Hematopoietic multipotent progenitor cell treated with erythropoietin and hydrocortisone succinate and interleukin-3 and kit ligand, for 15 days (in vitro differentiated cells): Measurements from ENCODE around the gene GSTM2.

Experiments used
- DNase-seq: peaks from one replicate; pipeline ENCODE4 v3.0.0-alpha.2; 2015; ENCODE audit warnings: low spot score

GSTM2 gene

GRCh38 chr1:109629372-109630030 lies 38.4 kb upstream of the GSTM2 start:
- no peak for DNase-seq

- peak; percentile 27 for DNase-seq
Observed at GRCh38 chr1:109630081-109630897, 37.6 kb upstream of the GSTM2 start.

DNA sequence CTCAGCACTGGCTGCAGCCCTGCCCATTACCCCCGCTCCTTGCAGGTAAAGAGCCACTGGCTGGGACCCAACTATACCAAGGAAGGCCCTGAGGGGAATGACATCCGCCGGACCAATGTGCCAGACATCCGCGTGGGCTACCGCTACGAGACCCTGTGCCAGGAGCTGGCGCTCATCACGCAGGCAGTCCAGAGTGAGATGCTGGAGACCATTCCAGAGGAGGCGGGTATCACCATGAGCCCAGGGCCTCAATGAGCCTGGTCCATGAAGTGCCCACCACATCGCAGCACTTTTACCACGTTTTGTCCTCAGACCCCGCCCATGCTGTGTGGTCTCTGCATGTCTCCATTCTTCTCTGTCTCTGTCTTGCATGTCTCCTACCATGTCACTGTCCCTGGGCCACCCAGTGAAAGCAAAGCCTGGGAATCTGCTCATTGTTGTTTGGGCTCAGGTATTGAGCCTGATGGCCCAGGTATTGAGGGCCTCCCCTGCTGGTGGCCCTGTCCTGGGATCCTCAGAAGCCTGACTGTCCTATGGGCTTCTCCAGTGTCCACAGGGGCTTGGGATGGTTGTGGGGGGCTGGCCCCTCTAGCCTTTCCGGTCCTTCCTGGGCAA lies 36.9 kb upstream of the GSTM2 start:
- DNase-seq, result no peak

DNA sequence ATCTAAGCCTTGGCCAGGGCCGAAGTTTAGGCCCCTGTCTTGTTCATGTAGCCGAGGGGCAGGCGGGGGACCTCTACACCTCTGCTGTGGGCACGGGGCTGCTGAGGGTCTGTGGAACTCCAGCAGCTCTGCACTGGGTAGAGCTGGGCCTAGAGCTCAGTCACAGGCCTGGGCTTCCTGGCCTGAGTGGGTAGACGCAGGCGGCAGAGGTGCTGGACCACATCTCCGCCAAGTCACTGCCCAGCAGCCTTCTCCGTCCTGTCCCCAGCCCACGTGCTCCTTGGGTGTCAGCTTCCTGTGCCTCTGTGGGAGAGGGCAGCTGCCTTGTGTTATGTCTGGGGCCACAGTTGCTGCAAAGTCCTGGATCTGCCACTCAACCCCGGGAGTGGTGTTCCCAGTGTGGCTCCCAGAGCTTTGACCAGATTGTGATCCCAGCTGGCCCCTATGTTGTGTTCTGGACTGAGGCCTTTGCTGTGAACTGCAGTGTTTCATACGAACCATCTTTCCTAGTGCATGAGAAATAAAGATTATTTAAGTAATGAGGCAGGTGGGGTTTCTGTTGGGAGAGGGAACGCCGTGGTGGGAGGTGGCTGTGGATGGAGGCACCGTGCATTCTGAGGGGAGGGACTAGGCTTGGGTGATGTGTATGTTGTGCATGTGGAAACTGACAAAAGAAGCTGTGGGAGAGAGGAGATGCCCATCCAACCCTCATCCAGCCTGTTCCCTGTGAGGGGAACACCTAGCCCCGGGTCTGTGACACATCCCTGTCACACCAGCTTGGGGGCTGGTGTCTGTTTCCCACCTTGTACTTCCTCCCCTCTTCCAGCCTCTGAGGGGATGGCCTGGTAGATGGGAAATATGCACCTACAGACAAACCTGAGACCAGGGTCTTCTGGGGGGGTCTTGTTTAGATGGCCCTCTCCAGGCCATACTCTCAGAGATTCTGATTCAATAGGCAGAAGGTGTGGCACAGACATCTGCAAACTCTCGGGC lies 36.0 kb upstream of the GSTM2 start:
- no peak for DNase-seq

DNA sequence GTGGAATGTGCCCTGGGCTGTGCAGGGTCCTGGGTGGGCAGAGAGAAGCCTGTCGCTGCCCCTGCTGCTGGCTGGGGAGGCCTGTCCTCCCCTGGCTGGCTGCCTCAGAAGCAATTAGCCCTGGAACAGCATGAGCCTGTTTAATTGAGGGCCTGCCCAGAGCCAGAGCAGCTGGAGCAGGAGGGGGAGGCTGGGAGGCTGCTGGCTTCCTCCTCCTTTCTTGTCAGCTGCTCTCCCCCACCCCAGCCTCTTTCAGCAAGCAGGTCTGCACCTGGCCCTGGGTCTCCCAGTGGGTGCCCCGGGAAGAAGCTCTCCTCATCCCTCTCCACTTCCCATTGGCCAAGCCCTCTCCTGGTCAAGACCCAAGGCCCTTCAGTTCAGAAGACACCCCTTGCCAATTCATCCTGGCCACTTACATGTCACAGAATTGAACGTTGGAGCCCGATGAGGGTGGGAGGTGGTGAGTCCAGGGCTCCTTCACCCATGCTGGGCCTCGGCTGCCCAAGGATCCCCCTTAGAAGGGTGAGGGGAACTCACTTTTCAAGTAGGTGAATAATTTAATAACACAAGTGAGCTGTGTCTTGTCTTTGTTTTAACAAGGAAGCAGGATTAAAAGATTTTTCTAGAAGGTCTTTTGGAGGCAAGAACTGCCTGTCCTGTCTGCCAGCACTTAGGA lies 35.0 kb upstream of the GSTM2 start:
- DNase-seq, result no peak

- no peak for DNase-seq
Observed at GRCh38 chr1:109634292-109634691, 33.6 kb upstream of the GSTM2 start.

DNA sequence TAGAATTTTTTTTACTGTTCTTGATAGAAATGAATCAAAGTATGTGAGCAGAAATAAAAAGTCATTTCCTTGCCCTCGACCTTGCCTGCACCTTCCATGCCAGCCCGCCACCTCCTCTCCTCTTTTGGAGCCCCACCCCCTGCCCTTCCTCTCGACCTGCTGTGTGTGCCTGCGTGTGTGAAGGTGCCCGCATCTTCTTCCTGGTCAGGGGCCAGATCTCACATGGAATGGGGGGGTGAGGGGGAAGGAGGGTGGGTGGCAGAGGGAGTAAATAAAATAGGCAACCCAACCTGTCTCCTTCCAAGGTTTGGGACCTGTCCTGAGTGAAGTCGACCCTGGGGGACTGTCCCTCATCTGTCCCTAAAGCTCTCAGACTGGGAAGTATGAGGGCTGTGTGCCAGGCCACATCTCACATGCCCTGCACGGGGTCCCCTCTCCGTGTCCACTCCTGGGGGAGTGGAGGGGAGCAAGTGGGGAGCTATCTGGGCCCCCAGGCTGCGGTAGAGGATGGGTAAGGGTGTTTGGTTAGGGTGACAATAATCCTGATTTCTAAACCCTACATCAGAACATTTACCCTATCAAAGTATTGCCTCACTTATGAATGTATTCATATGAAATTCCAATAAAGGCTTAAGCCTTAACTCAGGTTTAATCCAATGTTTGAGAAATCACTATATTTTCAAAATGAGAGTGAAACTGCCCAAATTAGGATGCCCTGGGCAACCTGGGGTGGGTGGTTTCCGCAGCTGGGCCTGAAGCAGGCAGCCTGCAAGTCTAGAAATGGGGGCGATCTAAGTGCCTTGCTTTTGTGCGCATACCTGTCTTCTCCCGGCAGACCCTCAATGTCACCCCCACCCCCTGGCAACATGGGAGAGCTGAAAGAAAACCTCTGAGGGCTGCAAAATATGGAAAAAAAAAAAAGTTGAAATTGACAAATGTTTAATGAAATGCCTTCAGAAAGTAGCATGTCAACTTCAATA lies 32.8 kb upstream of the GSTM2 start:
- DNase-seq, result no peak

DNA sequence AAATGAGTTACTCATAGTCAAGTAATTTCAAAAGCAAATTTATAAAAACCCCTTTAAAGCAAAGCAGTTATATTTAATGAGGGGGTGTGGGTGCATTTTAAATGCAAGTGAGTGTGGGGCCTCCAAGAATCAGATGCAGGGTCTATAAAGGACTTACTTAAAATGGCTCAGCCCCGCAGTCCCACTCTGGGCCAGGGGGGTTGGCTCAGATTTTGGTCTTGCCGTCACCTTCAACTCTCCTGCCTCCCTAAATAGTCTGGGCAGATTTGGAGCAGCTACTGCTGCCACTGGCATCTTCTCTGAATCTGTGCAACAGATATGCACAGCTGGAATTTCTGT lies 32.0 kb upstream of the GSTM2 start:
- no peak for DNase-seq

DNA sequence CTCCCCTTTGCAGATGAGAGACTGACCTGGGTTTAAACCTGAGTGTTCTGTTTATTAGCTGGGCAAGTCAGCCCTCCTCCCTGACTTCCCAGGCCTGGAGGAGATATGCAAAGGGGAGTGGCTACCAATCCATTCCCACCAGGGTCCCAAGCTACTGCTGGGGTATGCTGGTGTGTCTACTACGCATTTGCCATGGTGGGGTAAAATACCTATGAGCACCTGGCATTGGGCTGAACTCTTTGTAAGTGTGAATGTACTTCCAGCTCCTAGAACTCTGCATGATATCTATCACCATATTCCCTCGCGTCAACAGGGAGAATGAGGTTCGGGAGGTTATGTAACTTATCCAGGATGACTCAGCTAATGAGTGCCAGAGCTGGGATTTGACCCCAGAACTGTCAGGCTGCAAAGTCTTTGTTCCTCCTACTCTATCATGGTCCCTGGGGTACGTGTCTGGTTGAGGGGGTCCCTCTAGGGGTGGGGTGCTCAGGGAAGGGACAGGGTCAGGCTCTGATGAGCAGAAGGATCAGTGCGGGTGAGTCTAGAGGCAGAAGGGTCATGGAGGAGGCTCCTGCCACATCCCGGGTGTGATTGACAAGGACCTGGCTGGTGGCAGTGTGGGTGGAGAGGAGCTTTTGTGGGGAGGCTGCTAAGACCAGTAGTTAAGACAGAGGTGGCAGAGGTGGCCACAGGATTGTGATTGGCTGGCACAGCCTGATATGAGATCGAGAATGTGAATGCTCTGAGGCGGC lies 31.5 kb upstream of the GSTM2 start:
- no peak for DNase-seq

DNA sequence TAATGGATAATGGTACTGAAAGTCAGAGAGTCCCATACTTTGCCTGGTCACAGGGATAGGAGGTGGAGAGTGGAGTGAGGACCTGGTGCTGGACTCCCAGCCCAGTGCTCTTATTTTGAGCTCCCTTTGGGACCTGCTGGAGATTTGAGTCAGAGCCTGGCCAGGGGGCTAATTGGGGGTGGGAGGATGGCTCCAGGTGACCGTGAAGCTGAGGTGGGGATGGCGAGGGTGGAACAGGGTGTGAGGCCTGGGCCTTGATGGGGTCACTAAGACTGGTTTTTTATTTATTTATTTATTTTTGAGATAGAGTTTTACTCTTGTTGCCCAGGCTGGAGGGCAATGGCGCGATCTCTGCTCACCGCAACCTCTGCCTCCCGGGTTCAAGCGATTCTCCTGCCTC lies 30.4 kb upstream of the GSTM2 start:
- no peak for DNase-seq

DNA sequence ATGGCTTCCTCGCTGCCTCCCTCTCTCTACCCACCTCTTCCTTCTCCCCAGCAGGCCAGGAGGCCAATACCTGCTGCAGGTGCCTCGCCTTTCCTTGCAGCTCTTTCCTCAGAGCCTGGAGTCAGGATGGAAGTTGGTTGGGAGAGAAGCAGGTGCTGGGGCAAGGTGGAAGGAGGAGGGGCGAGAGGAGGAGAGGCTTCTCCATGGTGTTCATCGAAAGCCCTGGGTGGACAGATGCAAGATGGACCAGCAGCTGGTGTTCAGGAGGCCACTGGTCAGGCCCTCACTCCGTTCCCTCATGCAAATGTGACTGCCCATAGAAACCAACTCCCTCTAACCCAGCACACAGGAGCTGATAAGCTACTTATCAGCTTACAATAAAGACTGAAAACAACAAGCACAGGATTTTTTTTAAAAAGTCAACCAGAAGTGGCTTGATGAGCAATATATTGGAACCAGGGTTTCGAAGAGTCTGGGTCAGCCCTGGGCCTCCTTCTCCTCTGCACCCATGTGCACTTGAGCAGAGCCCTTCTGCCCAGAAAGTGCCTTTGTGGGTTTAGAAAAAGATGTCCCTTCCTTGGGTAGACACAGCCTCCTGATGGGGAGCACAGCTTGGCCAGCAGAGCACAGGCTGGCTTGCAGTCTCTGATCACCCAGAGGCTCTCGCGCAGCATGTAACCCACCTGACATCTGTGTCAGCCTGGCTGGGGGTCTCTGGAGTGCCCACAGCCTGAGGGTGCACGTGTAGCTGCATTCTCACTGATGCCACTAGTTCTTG lies 28.6 kb upstream of the GSTM2 start:
- DNase-seq, result no peak

- DNase-seq, result no peak
Observed at GRCh38 chr1:109639841-109640184, 28.0 kb upstream of the GSTM2 start.

GRCh38 chr1:109640285-109640865 lies 27.5 kb upstream of the GSTM2 start:
- peak; percentile 82 for DNase-seq

DNA sequence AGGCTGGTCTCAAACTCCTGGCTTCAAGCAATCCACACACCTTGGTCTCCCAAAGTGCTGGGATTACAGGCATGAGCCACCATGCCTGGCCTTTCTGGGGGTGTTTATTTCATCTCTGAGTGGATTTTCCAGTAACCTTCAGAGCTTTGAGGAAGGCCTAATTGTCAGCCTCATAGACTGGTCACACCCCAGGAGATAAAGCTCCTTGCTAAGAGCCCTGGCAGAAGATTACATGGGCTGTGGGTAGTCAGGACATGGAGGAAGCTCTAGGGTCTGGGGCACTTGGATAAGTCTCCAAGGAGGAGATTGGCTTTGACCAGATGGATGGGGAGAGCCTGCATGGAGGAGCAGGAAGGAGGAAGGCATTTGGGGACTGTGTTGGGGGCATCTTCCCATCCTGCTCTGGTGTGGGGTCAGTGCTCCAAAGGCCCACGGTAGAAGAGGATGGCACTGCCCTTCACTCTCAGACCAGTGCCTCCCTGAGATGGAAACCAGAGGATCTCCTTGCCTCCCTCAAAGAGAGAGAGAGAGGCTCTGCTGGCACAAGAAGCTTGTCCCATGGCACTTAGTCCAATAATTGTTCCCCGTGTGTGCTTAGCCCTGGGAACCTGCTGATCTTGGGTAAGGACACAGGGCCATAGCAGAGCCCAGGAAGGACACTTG lies 26.6 kb upstream of the GSTM2 start:
- no peak for DNase-seq

DNA sequence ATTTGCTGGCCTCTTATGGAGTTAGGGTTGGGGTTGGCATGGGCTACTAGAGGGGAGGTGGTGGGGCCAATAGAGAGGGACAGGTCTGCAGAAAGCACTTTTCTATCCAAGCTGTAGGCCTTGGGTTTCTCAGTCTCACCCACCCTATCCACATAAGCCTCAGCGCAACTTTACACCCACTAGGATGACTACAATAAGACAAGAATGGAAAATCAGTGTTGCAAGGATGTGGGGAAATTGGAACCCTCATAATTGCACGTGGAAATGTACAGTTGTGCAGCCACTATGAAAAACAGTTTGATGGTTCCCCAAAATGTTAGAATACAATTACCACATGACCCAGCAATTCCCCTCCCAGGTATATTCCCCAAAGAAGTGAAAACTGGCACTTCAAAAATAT lies 26.0 kb upstream of the GSTM2 start:
- DNase-seq, result no peak

DNA sequence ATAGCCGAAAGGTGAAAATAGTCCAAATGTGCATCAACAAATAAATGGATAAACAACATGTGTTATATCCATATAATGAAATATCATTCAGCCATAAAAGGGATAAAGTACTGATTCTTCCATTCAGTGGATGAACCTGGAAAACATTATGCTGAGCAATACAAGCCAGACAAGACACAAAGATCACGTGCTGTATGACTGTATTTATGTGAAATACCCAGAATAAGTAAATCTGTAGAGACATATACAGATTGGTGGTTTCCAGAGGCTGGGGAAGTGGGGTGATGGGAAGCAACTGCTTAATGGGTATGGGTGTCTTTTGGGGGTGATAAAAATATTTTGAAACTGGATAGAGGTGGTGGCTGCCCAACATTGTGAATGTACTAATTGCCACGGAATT lies 25.2 kb upstream of the GSTM2 start:
- no peak for DNase-seq

- DNase-seq, result peak; percentile 75
Observed at GRCh38 chr1:109643385-109644230, 24.2 kb upstream of the GSTM2 start.
